Prostate gland (tissue), 2 donors: ENCODE measurements around the gene AP1M1.

ENCODE experiments used
- POLR2A ChIP-seq: fragments of 450-650 bp; IDR thresholded peaks from one replicate; pipeline ENCODE4 v1.6.1; 2016; ENCODE audit warnings: antibody characterized with exemption, mild to moderate bottlenecking
- POLR2AphosphoS5 ChIP-seq: sonication (generic); formaldehyde crosslinking; IDR thresholded peaks from one replicate; pipeline ENCODE4 v1.6.1; 2017; ENCODE audit warnings: antibody characterized with exemption
- TF ChIP-seq, protein P1 (sequence below), 4 experiments: fragments of 200-600 bp in 2 of 4; fragments of 450-650 bp in 2 of 4; sonication (generic) in 2 of 4; IDR thresholded peaks; 1 replicate in 3 of 4; 2 replicates in 1 of 4; pipeline ENCODE4 v1.5.1; 2016 to 2019; ENCODE audit warnings: antibody characterized with exemption in 4 of 4, mild to moderate bottlenecking in 2 of 4, moderate library complexity in 2 of 4

DNA sequence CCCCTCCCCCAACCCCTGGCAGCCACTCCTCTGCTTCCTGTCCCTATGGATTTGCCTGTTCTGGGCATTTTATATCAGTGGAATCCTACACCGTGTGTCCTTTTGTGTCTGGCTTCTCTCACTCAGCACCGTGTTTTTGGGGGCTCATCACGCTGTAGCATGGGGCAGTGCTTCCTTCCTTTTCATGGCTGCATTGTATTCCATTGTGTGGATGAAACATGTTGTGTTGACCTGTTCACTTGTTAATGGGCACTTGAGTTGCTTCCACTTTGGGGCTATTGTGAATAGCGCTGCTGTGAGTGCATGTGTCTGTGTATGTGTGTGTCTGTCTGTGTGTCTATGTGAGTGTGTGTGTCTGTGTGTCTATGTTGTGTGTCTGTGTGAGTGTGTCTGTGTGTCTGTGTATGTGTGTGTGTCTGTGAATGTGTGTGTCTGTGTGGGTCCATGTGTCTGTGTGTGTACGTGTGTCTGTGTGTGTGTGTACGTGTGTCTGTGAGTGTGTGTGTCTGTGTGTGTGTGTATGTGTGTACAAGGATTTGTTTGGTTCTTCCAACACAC, 57.2 kb downstream of the AP1M1 start:
- TF ChIP-seq, protein P1, sequence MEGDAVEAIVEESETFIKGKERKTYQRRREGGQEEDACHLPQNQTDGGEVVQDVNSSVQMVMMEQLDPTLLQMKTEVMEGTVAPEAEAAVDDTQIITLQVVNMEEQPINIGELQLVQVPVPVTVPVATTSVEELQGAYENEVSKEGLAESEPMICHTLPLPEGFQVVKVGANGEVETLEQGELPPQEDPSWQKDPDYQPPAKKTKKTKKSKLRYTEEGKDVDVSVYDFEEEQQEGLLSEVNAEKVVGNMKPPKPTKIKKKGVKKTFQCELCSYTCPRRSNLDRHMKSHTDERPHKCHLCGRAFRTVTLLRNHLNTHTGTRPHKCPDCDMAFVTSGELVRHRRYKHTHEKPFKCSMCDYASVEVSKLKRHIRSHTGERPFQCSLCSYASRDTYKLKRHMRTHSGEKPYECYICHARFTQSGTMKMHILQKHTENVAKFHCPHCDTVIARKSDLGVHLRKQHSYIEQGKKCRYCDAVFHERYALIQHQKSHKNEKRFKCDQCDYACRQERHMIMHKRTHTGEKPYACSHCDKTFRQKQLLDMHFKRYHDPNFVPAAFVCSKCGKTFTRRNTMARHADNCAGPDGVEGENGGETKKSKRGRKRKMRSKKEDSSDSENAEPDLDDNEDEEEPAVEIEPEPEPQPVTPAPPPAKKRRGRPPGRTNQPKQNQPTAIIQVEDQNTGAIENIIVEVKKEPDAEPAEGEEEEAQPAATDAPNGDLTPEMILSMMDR (IDR thresholded peaks at IDR 0.05), result no peak
- TF ChIP-seq POLR2A (no peak), POLR2AphosphoS5 (no peak)
